Kidney epithelial cell (primary cell): ENCODE data around the gene SPRR1B. TPM values are rescaled to one million over a fixed set of nuclear protein-coding genes. Genes with fewer than 3 reads are reported as not detected.

ENCODE experiments used
- DNase-seq: peaks from one replicate; pipeline ENCODE4 v3.0.0-alpha.2; 2010; ENCODE audit warnings: low read depth
- H3K27me3 ChIP-seq: 2 replicates; pipeline ENCODE4 v1.6.0; 2011; ENCODE audit warnings: low read length; ENCODE audit not compliant: control insufficient read depth, insufficient read depth
- H3K36me3 ChIP-seq: 2 replicates; pipeline ENCODE4 v1.5.1; 2011; ENCODE audit warnings: low read length; ENCODE audit not compliant: control insufficient read depth, insufficient read depth
- H3K4me3 ChIP-seq: 2 replicates; pipeline ENCODE4 v1.5.1; 2011; ENCODE audit warnings: low read depth, mild to moderate bottlenecking, control low read depth, low read length
- total RNA-seq: library from RNA; depleted of rRNA; stranded (reverse); fragments of >200 nt; gene quantifications from 2 replicates; pipeline ENCODE4 v1.2.3, GENCODE V29; 2015
- TF ChIP-seq, protein P1 (sequence below): IDR thresholded peaks from 2 replicates; pipeline ENCODE4 v1.5.1; 2011; ENCODE audit warnings: mild to moderate bottlenecking, moderate library complexity, low read length, control low read depth, inconsistent platforms; ENCODE audit not compliant: insufficient read depth, poor library complexity, severe bottlenecking

SPRR1B gene
- total RNA-seq, 1 donor from 2014 or later: 0.63 TPM

- Histone ChIP-seq H3K27me3 (no peaks in the 10 kb centered on the region), H3K36me3 (no peaks in the 10 kb centered on the region), H3K4me3 (no peak within 1 kb of the TSS)
- TF ChIP-seq, protein P1, sequence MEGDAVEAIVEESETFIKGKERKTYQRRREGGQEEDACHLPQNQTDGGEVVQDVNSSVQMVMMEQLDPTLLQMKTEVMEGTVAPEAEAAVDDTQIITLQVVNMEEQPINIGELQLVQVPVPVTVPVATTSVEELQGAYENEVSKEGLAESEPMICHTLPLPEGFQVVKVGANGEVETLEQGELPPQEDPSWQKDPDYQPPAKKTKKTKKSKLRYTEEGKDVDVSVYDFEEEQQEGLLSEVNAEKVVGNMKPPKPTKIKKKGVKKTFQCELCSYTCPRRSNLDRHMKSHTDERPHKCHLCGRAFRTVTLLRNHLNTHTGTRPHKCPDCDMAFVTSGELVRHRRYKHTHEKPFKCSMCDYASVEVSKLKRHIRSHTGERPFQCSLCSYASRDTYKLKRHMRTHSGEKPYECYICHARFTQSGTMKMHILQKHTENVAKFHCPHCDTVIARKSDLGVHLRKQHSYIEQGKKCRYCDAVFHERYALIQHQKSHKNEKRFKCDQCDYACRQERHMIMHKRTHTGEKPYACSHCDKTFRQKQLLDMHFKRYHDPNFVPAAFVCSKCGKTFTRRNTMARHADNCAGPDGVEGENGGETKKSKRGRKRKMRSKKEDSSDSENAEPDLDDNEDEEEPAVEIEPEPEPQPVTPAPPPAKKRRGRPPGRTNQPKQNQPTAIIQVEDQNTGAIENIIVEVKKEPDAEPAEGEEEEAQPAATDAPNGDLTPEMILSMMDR: no peak
- DNase-seq: no peak
Observed at GRCh38 chr1:153057375-153057774, 26.4 kb downstream of the SPRR1B start, which contains the start of gene SPRR2A. Gene SPRR2A, minus strand, starts transcription at chr1:153057512. Its CDS starts 777 bp downstream, at chr1:153056735.

DNA sequence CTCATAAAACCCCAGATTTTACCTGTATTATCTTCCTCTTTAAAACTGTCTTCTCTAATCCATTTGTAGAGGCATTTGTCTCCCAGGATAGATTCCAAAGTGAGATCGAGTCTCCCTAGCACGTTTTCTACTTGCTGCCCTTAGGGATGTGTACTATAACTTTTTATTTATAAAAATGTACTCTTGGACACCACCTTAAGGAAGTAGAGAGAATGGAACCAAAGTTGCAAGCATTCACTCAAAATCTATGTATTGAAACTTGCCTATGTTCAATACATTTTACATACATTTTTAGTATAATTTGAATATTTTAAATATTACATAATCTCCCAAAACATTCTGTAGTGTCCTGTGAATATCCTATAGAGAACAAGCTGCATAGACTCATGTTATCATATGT lies 27.2 kb downstream of the SPRR1B start:
- DNase-seq: no peak
- H3K27me3 ChIP-seq: no peaks in the 10 kb centered on the region
- H3K36me3 ChIP-seq: no peaks in the 10 kb centered on the region
- TF ChIP-seq, protein P1: no peak
- H3K4me3 ChIP-seq: no peak overlapping the region

DNA sequence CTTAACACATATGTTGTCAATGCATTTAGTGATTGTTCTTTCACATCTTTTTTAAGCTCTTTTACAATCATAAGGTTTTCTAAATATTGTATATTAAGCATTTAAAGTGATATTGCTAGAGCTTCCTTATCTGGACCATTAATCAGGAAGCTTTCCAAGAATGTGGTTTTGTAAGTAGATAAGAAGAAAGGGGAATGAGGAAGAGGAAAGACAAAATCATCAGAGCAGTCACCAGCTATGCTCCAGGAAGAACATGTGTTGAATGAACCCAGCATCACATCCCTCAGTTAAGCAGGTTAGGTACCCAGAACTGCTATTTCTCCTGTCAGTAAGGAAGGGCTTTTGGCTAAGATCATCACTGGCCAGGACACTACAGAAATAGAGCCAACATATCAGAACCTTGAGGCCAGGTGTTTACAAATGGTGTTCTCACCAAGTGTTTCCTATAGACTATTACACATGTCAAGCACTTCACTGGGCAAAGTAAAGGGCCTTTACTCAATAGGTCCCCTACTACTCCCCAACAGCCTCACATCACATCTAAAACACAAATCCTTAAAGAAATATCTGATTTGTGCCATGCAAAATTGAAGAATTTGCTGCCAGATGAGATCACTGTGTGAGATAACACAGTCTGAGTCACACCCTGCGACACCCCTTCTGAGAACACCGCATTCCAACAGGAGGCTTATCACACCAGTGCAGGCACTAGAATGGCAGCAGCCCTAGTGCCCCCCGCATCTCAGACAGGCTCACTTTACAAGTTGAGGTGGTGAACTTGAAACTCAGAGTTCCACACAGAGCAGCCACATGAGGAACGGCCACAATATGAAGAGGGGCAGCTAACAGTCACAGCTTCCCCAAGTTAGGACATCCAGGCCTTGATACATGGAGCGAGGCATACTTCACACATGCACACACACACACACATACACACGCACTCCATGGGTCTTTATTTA lies 28.1 kb downstream of the SPRR1B start:
- DNase-seq: no peak
- Histone ChIP-seq H3K27me3 (no peaks in the 10 kb centered on the region), H3K36me3 (no peaks in the 10 kb centered on the region), H3K4me3 (no peak overlapping the region)
- TF ChIP-seq, protein P1: no peak

GRCh38 chr1:153070243-153070642 lies 39.2 kb downstream of the SPRR1B start:
- Histone ChIP-seq H3K4me3 (no peak overlapping the region), H3K36me3 (no peaks in the 10 kb centered on the region), H3K27me3 (no peaks in the 10 kb centered on the region)
- DNase-seq: no peak
- TF ChIP-seq, protein P1: no peak

DNA sequence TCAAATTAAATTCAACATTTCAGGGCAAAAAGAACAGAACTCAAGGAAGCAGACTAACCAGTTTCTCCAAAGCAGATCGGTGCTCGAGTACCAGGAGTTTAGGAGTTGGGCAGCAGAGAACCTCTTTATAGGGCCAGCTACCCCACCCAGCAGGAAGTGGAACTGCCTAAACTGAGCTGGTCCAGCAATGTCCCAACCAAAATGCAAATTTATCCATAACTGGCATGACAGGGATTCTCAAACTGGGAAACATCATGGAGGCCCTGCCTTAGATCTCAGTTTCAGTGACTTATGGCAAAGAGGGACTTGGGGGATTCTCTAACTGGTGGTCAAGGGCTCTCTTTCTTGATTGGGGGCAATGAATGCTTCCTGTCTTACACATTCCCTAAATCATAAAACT lies 40.5 kb downstream of the SPRR1B start, which contains the start of gene SPRR2B:
Gene SPRR2B (minus strand): TSS at position 101 of the 400 bp plus-strand sequence. CDS start 772 bp downstream, outside the sequence.
- H3K4me3 ChIP-seq: no peak within 1 kb of the TSS
- H3K36me3 ChIP-seq: no peaks in the 10 kb centered on the region
- TF ChIP-seq, protein P1: no peak
- no peak for DNase-seq
- no peaks in the 10 kb centered on the region for H3K27me3 ChIP-seq
